ENCODE data around the gene PILRB. TPM values are rescaled to one million over a fixed set of nuclear protein-coding genes. Genes with fewer than 3 reads are reported as not detected.

The PILRB gene
- polyA plus RNA-seq, 1 donor from 2014 or later, result 222 TPM

GRCh38 chr7:100372694-100373093, 14.8 kb downstream of the PILRB start:
- Histone ChIP-seq H3K9me3 (ENCODE audit: low read length) (no peaks in the 10 kb centered on the region), H3K9ac (ENCODE audit: low read length) (no peak overlapping the region), H3K9me2 (ENCODE audit: insufficient read depth, low read length) (no peaks in the 10 kb centered on the region), H3K79me2 (replicated peaks; ENCODE audit: insufficient read depth, low read length) (no peaks in the 10 kb centered on the region), H3K4me3 (ENCODE audit: low read length) (no peak overlapping the region), H3K27ac (ENCODE audit: low read length) (no peak overlapping the region), H3F3A (ENCODE audit: insufficient read depth, low read length, poor library complexity, severe bottlenecking) (no peaks in the 10 kb centered on the region), H3K27me3 (ENCODE audit: insufficient read depth, low read depth, low read length) (no peaks in the 10 kb centered on the region), H4K20me1 (ENCODE audit: insufficient read depth) (no peaks in the 10 kb centered on the region), H3K4me2 (ENCODE audit: low read length) (no peak overlapping the region), H3K36me3 (ENCODE audit: insufficient read depth, low read length) (no peaks in the 10 kb centered on the region), H2AFZ (ENCODE audit: low read depth, low read length) (no peak overlapping the region)
- no peak for TF ChIP-seq POLR2AphosphoS5 (IDR thresholded peaks at IDR 0.05)
- TF ChIP-seq TAF1 (IDR thresholded peaks at IDR 0.05; ENCODE audit: low read depth), result no peak
- no peak for TF ChIP-seq MXI1 (conservative IDR thresholded peaks at IDR 0.05; ENCODE audit: poor library complexity, severe bottlenecking)
- no peak for TF ChIP-seq RAD21 (conservative IDR thresholded peaks at IDR 0.05)
- TF ChIP-seq CTCF (IDR thresholded peaks at IDR 0.05; ENCODE audit: poor library complexity, severe bottlenecking), result no peak
- TF ChIP-seq EP300 (conservative IDR thresholded peaks at IDR 0.05; ENCODE audit: poor library complexity, severe bottlenecking), result no peak
- no peak for TF ChIP-seq EZH2 (IDR thresholded peaks at IDR 0.05; ENCODE audit: borderline replicate concordance, insufficient read depth, low read length, poor library complexity, severe bottlenecking)
- TF ChIP-seq SMC3 (conservative IDR thresholded peaks at IDR 0.05; ENCODE audit: poor library complexity), result no peak
- no peak for TF ChIP-seq REST (IDR thresholded peaks at IDR 0.05; ENCODE audit: borderline replicate concordance)

GRCh38 chr7:100373261-100373831, 15.4 kb downstream of the PILRB start, which contains the start of gene PILRA:
PILRA (plus strand) TSS chr7:100373487; CDS start chr7:100373657, 170 bp downstream.
- no peak within 1 kb of the TSS for H3K9ac ChIP-seq (ENCODE audit: low read length)
- H3K27ac ChIP-seq (ENCODE audit: low read length), result no peak within 1 kb of the TSS
- no peaks in the 10 kb centered on the region for H3K9me2 ChIP-seq (ENCODE audit: insufficient read depth, low read length)
- no peak within 1 kb of the TSS for H3K4me2 ChIP-seq (ENCODE audit: low read length)
- TF ChIP-seq MXI1 (conservative IDR thresholded peaks at IDR 0.05; ENCODE audit: poor library complexity, severe bottlenecking), result no peak
- no peak for TF ChIP-seq EP300 (conservative IDR thresholded peaks at IDR 0.05; ENCODE audit: poor library complexity, severe bottlenecking)
- no peak for TF ChIP-seq EZH2 (IDR thresholded peaks at IDR 0.05; ENCODE audit: borderline replicate concordance, insufficient read depth, low read length, poor library complexity, severe bottlenecking)
- TF ChIP-seq SMC3 (conservative IDR thresholded peaks at IDR 0.05; ENCODE audit: poor library complexity), result no peak
- TF ChIP-seq POLR2AphosphoS5 (IDR thresholded peaks at IDR 0.05), result no peak
- no peak for TF ChIP-seq TAF1 (IDR thresholded peaks at IDR 0.05; ENCODE audit: low read depth)
- TF ChIP-seq RAD21 (conservative IDR thresholded peaks at IDR 0.05), result no peak
- no peak for TF ChIP-seq REST (IDR thresholded peaks at IDR 0.05; ENCODE audit: borderline replicate concordance)
- no peak for TF ChIP-seq CTCF (IDR thresholded peaks at IDR 0.05; ENCODE audit: poor library complexity, severe bottlenecking)
- no peaks in the 10 kb centered on the region for H3K79me2 ChIP-seq (replicated peaks; ENCODE audit: insufficient read depth, low read length)
- H3K36me3 ChIP-seq (ENCODE audit: insufficient read depth, low read length), result no peaks in the 10 kb centered on the region
- no peaks in the 10 kb centered on the region for H3K9me3 ChIP-seq (ENCODE audit: low read length)
- no peak within 1 kb of the TSS for H2AFZ ChIP-seq (ENCODE audit: low read depth, low read length)
- no peaks in the 10 kb centered on the region for H4K20me1 ChIP-seq (ENCODE audit: insufficient read depth)
- H3K4me3 ChIP-seq (ENCODE audit: low read length), result no peak within 1 kb of the TSS
- H3F3A ChIP-seq (ENCODE audit: insufficient read depth, low read length, poor library complexity, severe bottlenecking), result no peaks in the 10 kb centered on the region
- H3K27me3 ChIP-seq (ENCODE audit: insufficient read depth, low read depth, low read length), result no peaks in the 10 kb centered on the region

All from neural cell (in vitro differentiated cells).